ENCODE data around the gene TRPV3. TPM values are rescaled to one million over a fixed set of nuclear protein-coding genes. Genes with fewer than 3 reads are reported as not detected.
"Not testable (repeated sequence)": the region's sequence is repeated elsewhere in the genome, so short reads cannot be mapped to it uniquely, and the experiment has no call there.

TRPV3 gene
- total RNA-seq, 3 donors from 2014 or later: 7.7 to 17.8 (median 8.6) TPM

GRCh38 chr17:3582915-3583314 is 25.3 kb upstream of the TRPV3 start:
- TF ChIP-seq CTCF (IDR thresholded peaks at IDR 0.05): no peak
- Histone ChIP-seq H3K4me1 (ENCODE audit: low read depth) (no peaks in the 10 kb centered on the region), H3K36me3 (ENCODE audit: low read depth) (no peaks in the 10 kb centered on the region), H3K9me3 (no peaks in the 10 kb centered on the region), H3K4me3 (no peak overlapping the region)
- intact Hi-C loops (cut with DNase I, micrococcal nuclease): no loop called here
- DNase-seq (no peak), ATAC-seq (no peak)

DNA sequence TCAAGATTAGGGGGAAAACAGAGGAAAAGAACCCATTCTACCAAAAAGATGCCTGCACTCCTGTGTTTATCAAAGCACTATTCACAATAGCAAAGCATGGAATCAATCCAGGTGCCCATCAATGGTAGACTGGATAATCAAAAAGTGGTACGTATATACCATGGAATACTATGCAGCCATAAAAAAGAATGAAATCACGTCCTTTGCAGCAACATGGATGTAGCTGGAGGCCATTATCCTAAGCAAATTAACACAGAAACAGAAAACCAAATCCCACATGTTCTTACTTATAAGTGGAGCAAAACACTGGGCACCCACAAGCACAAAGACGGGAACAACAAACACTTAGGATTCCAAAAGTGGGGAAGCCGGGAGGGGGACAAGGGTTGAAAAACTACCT is 21.1 kb upstream of the TRPV3 start:
- H3K36me3 ChIP-seq (ENCODE audit: low read depth); DNase-seq; H3K4me1 ChIP-seq (ENCODE audit: low read depth); H3K9me3 ChIP-seq; H3K4me3 ChIP-seq; intact Hi-C loops (cut with DNase I, micrococcal nuclease); ATAC-seq: not testable (repeated sequence)

DNA sequence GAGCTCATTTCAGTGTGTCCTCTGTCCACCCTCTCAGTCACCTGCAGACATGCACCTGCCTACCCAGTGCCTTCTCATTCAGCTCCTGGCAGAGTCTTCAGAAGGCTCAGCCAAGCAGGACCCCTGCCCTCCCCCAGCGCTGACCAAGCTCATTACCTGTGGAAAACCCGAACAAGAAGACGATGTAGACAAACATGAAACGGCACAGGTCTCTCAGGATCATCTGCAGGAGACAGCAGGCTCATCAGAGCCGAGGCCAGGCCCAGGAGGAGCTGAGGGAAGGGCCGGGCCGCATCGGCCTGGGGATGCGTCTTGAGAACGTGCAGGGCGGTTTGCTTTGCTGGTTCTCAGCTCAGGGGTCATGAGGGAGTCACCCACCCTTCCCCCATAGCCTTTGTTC is 19.4 kb upstream of the TRPV3 start:
- TF ChIP-seq CTCF (IDR thresholded peaks at IDR 0.05): no peak
- no peaks in the 10 kb centered on the region for H3K9me3 ChIP-seq
- H3K36me3 ChIP-seq (ENCODE audit: low read depth): no peaks in the 10 kb centered on the region
- DNase-seq (no peak), ATAC-seq (no peak)
- H3K4me3 ChIP-seq: no peak overlapping the region
- intact Hi-C loops (cut with DNase I, micrococcal nuclease): no loop called here
- H3K4me1 ChIP-seq (ENCODE audit: low read depth): no peaks in the 10 kb centered on the region

- DNase-seq: no peak
- Histone ChIP-seq H3K9me3 (no peaks in the 10 kb centered on the region), H3K4me1 (ENCODE audit: low read depth) (no peaks in the 10 kb centered on the region), H3K36me3 (ENCODE audit: low read depth) (no peaks in the 10 kb centered on the region), H3K4me3 (no peak overlapping the region)
- no peak for ATAC-seq
- intact Hi-C loops (cut with DNase I, micrococcal nuclease): no loop called here
- TF ChIP-seq CTCF (IDR thresholded peaks at IDR 0.05): no peak
These were observed 17.9 kb upstream of the TRPV3 start for GRCh38 chr17:3575511-3575910.

DNA sequence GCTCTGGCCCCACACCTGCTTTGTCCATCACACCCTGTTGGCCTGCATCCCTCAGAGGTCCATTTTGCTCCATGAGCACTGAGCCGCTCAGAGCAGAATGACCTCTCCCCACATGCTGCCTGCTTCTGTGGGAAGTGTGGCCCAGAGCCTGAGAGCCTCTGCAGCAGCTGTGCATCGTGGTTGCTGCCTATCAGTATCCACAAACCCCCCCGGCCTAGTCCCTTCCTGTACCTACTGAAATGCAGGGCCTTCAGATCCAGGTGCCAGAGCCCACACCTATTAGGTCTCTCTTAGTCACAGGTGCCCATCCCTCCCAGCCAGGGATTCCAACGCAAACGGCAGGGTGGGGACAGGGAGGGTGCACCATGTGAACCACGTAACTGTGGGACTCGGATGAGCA is 16.6 kb upstream of the TRPV3 start:
- ATAC-seq: no peak

More for the DNA sequence above, 16.6 kb upstream of the TRPV3 start:
- intact Hi-C loops (cut with DNase I, micrococcal nuclease): no loop called here
- Histone ChIP-seq H3K4me3 (no peak overlapping the region), H3K4me1 (ENCODE audit: low read depth) (no peaks in the 10 kb centered on the region), H3K36me3 (ENCODE audit: low read depth) (no peaks in the 10 kb centered on the region), H3K9me3 (no peaks in the 10 kb centered on the region)
- DNase-seq: no peak
- TF ChIP-seq CTCF (IDR thresholded peaks at IDR 0.05): no peak

Data from mucosa of descending colon (tissue), 3 donors.